Measurements from ENCODE around the gene TCTN3. TPM values are rescaled to one million over a fixed set of nuclear protein-coding genes. Genes with fewer than 3 reads are reported as not detected.
"Not testable (repeated sequence)": the region's sequence is repeated elsewhere in the genome, so short reads cannot be mapped to it uniquely, and the experiment has no call there.

TCTN3 gene
- total RNA-seq, 2 experiments from 2014 or later: 19.4 to 20.0 TPM

- H3K27ac Mint-ChIP-seq: no peak overlapping the region
- no peak for DNase-seq
- no peak overlapping the region for H3K4me3 Mint-ChIP-seq
- ATAC-seq: no peak
- H3K36me3 Mint-ChIP-seq (ENCODE audit: low read depth): peaks cover 51% of the 10 kb centered on the region
- ChIA-PET POLR2A (no interaction called here), CTCF (no interaction called here)
- H3K27me3 Mint-ChIP-seq: no peaks in the 10 kb centered on the region
- no peaks in the 10 kb centered on the region for H3K4me1 Mint-ChIP-seq
- no peaks in the 10 kb centered on the region for H3K9me3 Mint-ChIP-seq (ENCODE audit: low read depth)
- intact Hi-C loops (cut with DNase I, micrococcal nuclease): no loop called here
Measured at GRCh38 chr10:95628786-95629185, 64.9 kb downstream of the TCTN3 start.

GRCh38 chr10:95626500-95626899 is 67.2 kb downstream of the TCTN3 start:
- ChIA-PET POLR2A (no interaction called here), CTCF (no interaction called here)
- Mint-ChIP-seq H3K27ac (no peak overlapping the region), H3K27me3 (no peaks in the 10 kb centered on the region), H3K36me3 (ENCODE audit: low read depth) (peaks cover 36% of the 10 kb centered on the region), H3K9me3 (ENCODE audit: low read depth) (no peaks in the 10 kb centered on the region), H3K4me1 (no peaks in the 10 kb centered on the region), H3K4me3 (no peak overlapping the region)
- no peak for DNase-seq
- no peak for ATAC-seq
- intact Hi-C loops (cut with DNase I, micrococcal nuclease): no loop called here

- H3K4me3 Mint-ChIP-seq; ATAC-seq; DNase-seq; intact Hi-C loops (cut with DNase I, micrococcal nuclease); POLR2A ChIA-PET; H3K27me3 Mint-ChIP-seq; H3K9me3 Mint-ChIP-seq (ENCODE audit: low read depth); H3K27ac Mint-ChIP-seq; H3K4me1 Mint-ChIP-seq: not testable (repeated sequence)
- CTCF ChIA-PET: interaction anchor here (0.6 kb wide), 1 partner anchor 186 kb away, joined by 7 read pairs; no protein-coding TSS in a partner anchor
- H3K36me3 Mint-ChIP-seq (ENCODE audit: low read depth): peaks cover 51% of the 10 kb centered on the region
Measured at GRCh38 chr10:95620415-95620814, 73.3 kb downstream of the TCTN3 start.

GRCh38 chr10:95618101-95618500 is 75.6 kb downstream of the TCTN3 start:
- H3K27me3 Mint-ChIP-seq: no peaks in the 10 kb centered on the region
- no peaks in the 10 kb centered on the region for H3K9me3 Mint-ChIP-seq (ENCODE audit: low read depth)
- intact Hi-C loops (cut with DNase I, micrococcal nuclease): no loop called here
- POLR2A ChIA-PET: no interaction called here
- DNase-seq (no peak), ATAC-seq (no peak)
- CTCF ChIA-PET: no interaction called here
- H3K36me3 Mint-ChIP-seq (ENCODE audit: low read depth): peaks cover 62% of the 10 kb centered on the region
- H3K4me3 Mint-ChIP-seq: no peak overlapping the region
- no peaks in the 10 kb centered on the region for H3K4me1 Mint-ChIP-seq
- no peak overlapping the region for H3K27ac Mint-ChIP-seq

- Mint-ChIP-seq H3K27me3 (no peaks in the 10 kb centered on the region), H3K4me3 (no peak overlapping the region), H3K36me3 (ENCODE audit: low read depth) (peaks cover 60% of the 10 kb centered on the region), H3K9me3 (ENCODE audit: low read depth) (no peaks in the 10 kb centered on the region), H3K27ac (no peak overlapping the region), H3K4me1 (no peaks in the 10 kb centered on the region)
- intact Hi-C loops (cut with DNase I, micrococcal nuclease): no loop called here
- no peak for DNase-seq
- ChIA-PET CTCF (no interaction called here), POLR2A (no interaction called here)
- no peak for ATAC-seq
Measured at GRCh38 chr10:95616446-95616845, 77.3 kb downstream of the TCTN3 start.

Other genes with a start within 250 kb of the TCTN3 start
- gene SORBS1, start 132.6 kb downstream of the TCTN3 start, total RNA-seq: 1 to 10 TPM in 1 of 2 experiments, under 1 TPM in 1; 0.69 to 1.0 TPM
- 100 to 1,000 TPM; 117 to 120 TPM for gene ALDH18A1, start 37.2 kb downstream of the TCTN3 start, total RNA-seq
- gene ENTPD1, start 62.2 kb upstream of the TCTN3 start, total RNA-seq: under 1 TPM in 1 of 2 experiments, not detected in 1; 0.37 TPM
- gene CC2D2B, start 214.0 kb upstream of the TCTN3 start, total RNA-seq: under 1 TPM in 1 of 2 experiments, not detected in 1; 0.23 TPM

Measured in activated CD4-positive, alpha-beta T cell treated with anti-CD3 and anti-CD28 coated beads for 36 hours (primary cell).